HG02759 (cell line): ENCODE data around the gene EIF2AK3.

ENCODE experiments used
- ATAC-seq: cut with Tn5 transposase; IDR thresholded peaks from one replicate; pipeline ENCODE4 v1.9.1; 2021; ENCODE audit warnings: mild to moderate bottlenecking, moderate library complexity; ENCODE audit not compliant: unreplicated experiment

The EIF2AK3 gene

DNA sequence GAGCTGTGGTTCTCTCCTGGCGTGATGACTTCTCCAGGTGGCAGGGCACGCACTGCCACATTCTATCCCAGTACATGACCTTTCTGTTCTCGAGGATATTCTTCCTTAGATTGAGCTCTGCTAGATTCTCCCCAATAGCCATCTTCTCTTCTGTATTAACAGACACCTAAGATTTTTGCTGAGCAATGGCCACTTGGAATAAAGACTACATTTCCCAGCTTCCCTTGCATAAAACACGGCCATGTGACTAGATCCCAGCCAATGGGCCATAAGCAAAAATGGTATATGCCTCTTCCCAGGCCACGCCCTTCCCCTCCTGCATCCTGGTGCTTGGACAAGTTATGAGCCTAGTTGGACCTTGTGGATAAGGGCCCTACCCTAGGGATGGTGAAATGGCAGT, 82.1 kb downstream of the EIF2AK3 start:
- no peak for ATAC-seq

GRCh38 chr2:88543541-88544057, 83.7 kb downstream of the EIF2AK3 start:
- no peak for ATAC-seq

DNA sequence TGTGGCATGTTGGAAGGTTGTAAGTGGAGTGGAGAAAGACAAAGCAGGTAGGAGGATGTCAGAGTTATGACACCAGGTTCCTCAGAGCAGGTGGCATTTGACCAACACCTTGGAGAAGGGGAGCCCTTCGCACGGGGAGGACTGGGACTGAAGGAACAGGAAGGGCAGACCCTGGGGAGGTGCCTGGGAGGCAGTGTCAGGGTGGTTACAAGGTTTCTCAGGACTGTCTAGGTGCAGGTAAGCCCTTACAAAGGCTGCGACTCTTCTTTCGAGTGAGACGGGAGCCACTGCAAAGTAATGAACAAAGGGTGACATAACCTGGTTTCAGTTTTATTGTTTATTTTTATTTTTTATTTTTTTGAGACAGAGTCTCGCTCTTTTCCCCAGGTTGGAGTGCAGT, 84.6 kb downstream of the EIF2AK3 start:
- no peak for ATAC-seq

DNA sequence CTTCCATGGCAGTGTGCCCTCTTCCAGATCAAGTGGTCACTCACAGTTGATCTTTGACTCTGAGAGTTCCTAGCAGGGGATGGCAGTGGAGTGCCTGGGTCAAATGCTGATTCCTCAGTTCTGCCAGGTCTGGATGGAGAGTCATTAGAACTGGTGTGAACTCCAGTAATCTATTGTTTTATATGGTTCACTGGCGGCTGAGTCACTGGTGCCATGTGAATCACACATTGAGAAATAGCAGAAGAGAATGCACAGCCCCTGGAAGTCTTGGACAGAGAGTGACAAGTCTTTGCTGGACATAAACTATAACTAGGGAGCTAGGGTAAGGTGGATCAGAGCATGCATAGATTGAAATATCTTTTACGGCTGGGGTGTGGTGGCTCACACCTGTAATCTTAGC, 86.9 kb downstream of the EIF2AK3 start:
- no peak for ATAC-seq

DNA sequence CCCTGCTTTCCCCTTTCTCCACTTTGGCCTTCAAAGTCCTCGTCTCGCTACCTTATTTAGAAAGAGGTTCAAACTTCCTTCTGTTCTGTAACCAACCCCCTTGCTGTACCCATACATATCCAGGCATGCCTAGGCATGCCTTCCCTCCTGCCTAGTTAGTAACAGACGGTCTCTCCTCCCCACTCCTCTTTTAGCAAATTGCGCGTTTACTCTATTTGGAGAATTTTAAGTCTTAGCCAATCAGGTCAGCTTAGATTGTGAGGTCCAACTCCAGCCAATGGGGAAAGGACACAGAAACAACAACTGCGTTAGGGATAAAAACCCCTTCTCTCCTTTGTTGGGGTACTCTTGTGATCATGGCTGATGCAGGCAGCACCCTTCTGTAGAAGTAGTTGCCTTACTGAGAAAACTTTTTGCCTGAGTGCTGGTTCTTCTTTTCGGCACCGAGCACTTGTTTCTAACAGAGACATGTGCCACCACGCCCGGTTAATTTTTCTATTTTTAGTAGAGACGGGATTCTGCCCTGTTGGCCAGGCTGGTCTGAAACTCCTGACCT, 88.8 kb downstream of the EIF2AK3 start:
- ATAC-seq, result no peak

DNA sequence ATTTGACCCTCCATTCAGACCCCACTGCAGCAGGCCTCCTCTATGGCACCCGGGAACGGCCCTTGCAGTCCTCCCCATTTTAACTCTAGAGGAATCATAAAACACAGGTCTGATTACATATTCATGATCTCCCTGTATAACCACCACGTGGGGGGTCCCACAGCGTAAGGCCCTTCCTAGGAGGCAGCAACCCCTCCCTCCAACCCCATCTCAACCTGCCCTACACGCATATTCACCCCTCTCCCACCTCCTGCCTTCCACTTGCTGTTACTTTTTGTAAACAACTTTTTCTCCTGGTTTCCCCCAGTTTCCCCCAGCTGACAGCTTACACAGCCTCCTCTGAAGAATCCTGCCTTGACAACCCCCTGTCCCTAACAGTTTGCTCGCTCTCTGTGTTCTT, 89.6 kb downstream of the EIF2AK3 start:
- no peak for ATAC-seq

DNA sequence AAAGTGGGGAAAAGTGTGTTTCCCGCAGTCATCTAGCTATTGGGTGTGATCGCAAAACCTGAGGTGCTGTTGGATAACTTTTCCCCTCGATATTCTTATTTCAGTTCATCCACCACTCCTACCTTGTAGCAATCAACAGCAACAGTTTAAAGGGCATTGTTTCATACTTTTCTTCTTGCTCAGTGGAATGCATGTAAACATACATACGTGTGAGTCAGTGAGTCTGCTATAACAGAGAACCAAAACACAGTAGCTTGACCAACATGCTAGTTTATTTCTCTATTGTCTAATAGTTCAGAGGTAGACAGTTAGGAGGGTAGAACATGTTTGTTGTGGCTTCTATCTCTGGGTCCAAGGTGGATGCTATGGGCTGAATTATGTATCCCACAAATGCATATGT, 97.2 kb downstream of the EIF2AK3 start:
- ATAC-seq, result no peak

- no peak for ATAC-seq
Observed at GRCh38 chr2:88521445-88522073, 105.7 kb downstream of the EIF2AK3 start.

GRCh38 chr2:88517759-88518201, 109.5 kb downstream of the EIF2AK3 start:
- no peak for ATAC-seq
